ENCODE data around the gene HMGCS2. TPM values are rescaled to one million over a fixed set of nuclear protein-coding genes. Genes with fewer than 3 reads are reported as not detected.

The HMGCS2 gene
- total and polyA plus RNA-seq, 9 of the 15 experiments (the other 6 are each of a cell fraction or from before 2014, with no cell fraction given): 0.13 TPM; not detected in 8

GRCh38 chr1:119713039-119713748, 55.5 kb downstream of the HMGCS2 start (continued):
- TF ChIP-seq MEF2D (tag; conservative IDR thresholded peaks at IDR 0.05; ENCODE audit: low read depth): no peak
- TF ChIP-seq EP400 (IDR thresholded peaks at IDR 0.05): peak; percentile 10; the same call in 1 of the 2 replicates
- no peak for TF ChIP-seq ZNF785 (CRISPR knock-in tag; IDR thresholded peaks at IDR 0.05)
- peak in 1 of 2 experiments; percentile 35; a peak in 1 of 4 replicates for TF ChIP-seq ZNF639 (CRISPR knock-in tag; conservative IDR thresholded peaks at IDR 0.05 in 1 of 2, IDR thresholded peaks at IDR 0.05 in 1 of 2)
- no peak for TF ChIP-seq JUND (IDR thresholded peaks at IDR 0.05; ENCODE audit: borderline replicate concordance, low read depth, low read length)
- 0 out of 3 replicates have a peak, but pooled peaks have one; percentile 14 for TF ChIP-seq JUND (tag; IDR thresholded peaks at IDR 0.05; ENCODE audit: borderline replicate concordance, low read depth, low read length)
- no peak for TF ChIP-seq BHLHE40 (IDR thresholded peaks at IDR 0.05; ENCODE audit: low read length)
- peak; percentile 9; the same call in 1 of the 2 replicates for TF ChIP-seq HMBOX1 (IDR thresholded peaks at IDR 0.05)
- no peak for TF ChIP-seq GTF2E2 (tag; IDR thresholded peaks at IDR 0.05)
- TF ChIP-seq MECOM (CRISPR knock-in tag; IDR thresholded peaks at IDR 0.05): 0 out of 2 replicates have a peak, but pooled peaks have one; percentile 11
- no peak for TF ChIP-seq U2AF1 (optimal IDR thresholded peaks at IDR 0.05; ENCODE audit: low read depth, low read length)
- no peak for TF ChIP-seq NELFE (IDR thresholded peaks at IDR 0.05; ENCODE audit: insufficient read depth, insufficient read length)
- TF ChIP-seq ZNF586 (CRISPR knock-in tag; conservative IDR thresholded peaks at IDR 0.05): no peak
- TF ChIP-seq PKNOX1 (IDR thresholded peaks at IDR 0.05): 0 out of 2 replicates have a peak, but pooled peaks have one; percentile 13
- TF ChIP-seq RNF2 (IDR thresholded peaks at IDR 0.05): no peak
- no peak for TF ChIP-seq RBM15 (IDR thresholded peaks at IDR 0.05; ENCODE audit: insufficient read depth, low read length)
- TF ChIP-seq NCOA6 (IDR thresholded peaks at IDR 0.05): no peak
- TF ChIP-seq POLR2AphosphoS5 (IDR thresholded peaks at IDR 0.05; ENCODE audit: control insufficient read depth, insufficient read depth, low read depth, low read length): no peak
- TF ChIP-seq HES1 (IDR thresholded peaks at IDR 0.05; ENCODE audit: low read depth): 0 out of 2 replicates have a peak, but pooled peaks have one; percentile 12
- no peak for TF ChIP-seq BRCA1 (IDR thresholded peaks at IDR 0.05)
- TF ChIP-seq BRCA1 (CRISPR knock-in tag; IDR thresholded peaks at IDR 0.05): no peak
- no peak for TF ChIP-seq XRCC3 (IDR thresholded peaks at IDR 0.05)
- TF ChIP-seq MAFK (IDR thresholded peaks at IDR 0.05; ENCODE audit: low read length): no peak
- TF ChIP-seq FOXJ3 (CRISPR knock-in tag; IDR thresholded peaks at IDR 0.05): no peak
- TF ChIP-seq ZNF143 (CRISPR knock-in tag; IDR thresholded peaks at IDR 0.05): no peak
- TF ChIP-seq MYC (IDR thresholded peaks at IDR 0.05; ENCODE audit: low read depth, low read length): no peak; the same call in 1 of the 2 replicates
- TF ChIP-seq MYC (CRISPR knock-in tag; IDR thresholded peaks at IDR 0.05; ENCODE audit: borderline replicate concordance, low read depth): peak; percentile 81; the same call in 1 of the 2 replicates

Measured in K562 (cell line).